Endothelial cell of umbilical vein (primary cell): Measurements from ENCODE around the gene JCHAIN. TPM values are rescaled to one million over a fixed set of nuclear protein-coding genes. Genes with fewer than 3 reads are reported as not detected.
A peak's percentile ranks its signal among the peaks of the same experiment; 100 is the strongest.

ENCODE experiments used
- BruUV-seq: library from RNA; stranded (reverse); fragments of 400-500 nt; replicated peaks from 2 replicates; lab custom pipeline; 2021; lab: Mats Ljungman, UMichigan
- CTCF ChIA-PET: fragments of 300-600, 350-600 bp; sonication (Branson Sonifier 250); formaldehyde crosslinking; loops from one replicate; lab custom pipeline; 2021; ENCODE audit warnings: antibody characterized with exemption, inconsistent platforms; lab: Charles Lee
- POLR2A ChIA-PET: fragments of 300-600, 350-600 bp; sonication (Branson Sonifier 250); formaldehyde crosslinking; loops from one replicate; lab custom pipeline; 2021; ENCODE audit warnings: antibody characterized with exemption, inconsistent platforms; lab: Charles Lee
- DNase-seq: peaks from one replicate; pipeline ENCODE4 v3.0.0-alpha.2; 2011; ENCODE audit warnings: low read depth, low spot score
- FAIRE-seq: peaks from 2 replicates; lab custom pipeline; 2011; peaks lifted over from hg19 to GRCh38; lab: Jason Lieb, UNC
- H2AFZ ChIP-seq: 2 replicates; pipeline ENCODE4 v1.6.0; 2012; ENCODE audit warnings: low read depth, low read length, control low read depth, inconsistent platforms
- H3K27ac ChIP-seq: 2 replicates; pipeline ENCODE4 v1.5.1; 2011; ENCODE audit warnings: low read depth, mild to moderate bottlenecking, control low read depth, low read length, moderate library complexity; ENCODE audit not compliant: insufficient read depth
- H3K27me3 ChIP-seq, 2 experiments: 2 replicates each; pipeline versions ENCODE4 v1.6.0 to v1.6.1; 2011; ENCODE audit warnings: low read length in 2 of 2, mixed read lengths in 1 of 2; ENCODE audit not compliant: control insufficient read depth in 2 of 2, insufficient read depth in 2 of 2
- H3K36me3 ChIP-seq, 2 experiments: 2 replicates in 1 of 2; 3 replicates in 1 of 2; pipeline ENCODE4 v1.5.1; 2011; ENCODE audit warnings: low read length in 2 of 2, mild to moderate bottlenecking in 1 of 2, moderate library complexity in 1 of 2; ENCODE audit not compliant: control insufficient read depth in 2 of 2, insufficient read depth in 2 of 2; ENCODE audit errors: extremely low read depth in 1 of 2
- H3K4me1 ChIP-seq: 3 replicates; pipeline ENCODE4 v1.5.1; 2011; ENCODE audit warnings: mild to moderate bottlenecking, low read length; ENCODE audit not compliant: control insufficient read depth, insufficient read depth; ENCODE audit errors: extremely low read depth
- H3K4me2 ChIP-seq: 2 replicates; pipeline ENCODE4 v1.6.1; 2011; ENCODE audit warnings: low read length, control low read depth, mixed read lengths; ENCODE audit not compliant: insufficient read depth
- H3K4me3 ChIP-seq, 3 experiments: fragments of 200-600 bp in 1 of 3; sonication (generic), shearing (Covaris generic) in 1 of 3; replicated peaks in 1 of 3; 2 replicates each; pipeline ENCODE4 v1.5.1; 2011 to 2016; ENCODE audit warnings: control low read depth in 3 of 3, low read length in 3 of 3, mild to moderate bottlenecking in 2 of 3, inconsistent platforms in 1 of 3, low read depth in 1 of 3, moderate library complexity in 1 of 3; ENCODE audit not compliant: insufficient read depth in 1 of 3
- H3K79me2 ChIP-seq: 2 replicates; pipeline ENCODE4 v1.6.0; 2012; ENCODE audit warnings: low read length, inconsistent platforms; ENCODE audit not compliant: control insufficient read depth, insufficient read depth
- H3K9ac ChIP-seq: replicated peaks from 2 replicates; pipeline ENCODE3; 2011; ENCODE audit warnings: low read length, control low read depth; ENCODE audit not compliant: insufficient read depth; ENCODE audit errors: extremely low read depth
- H3K9me1 ChIP-seq: replicated peaks from 3 replicates; pipeline ENCODE4 v1.6.0; 2011; ENCODE audit warnings: mild to moderate bottlenecking, low read length; ENCODE audit not compliant: control insufficient read depth, insufficient read depth; ENCODE audit errors: extremely low read depth
- H3K9me3 ChIP-seq: replicated peaks from 2 replicates; pipeline ENCODE4 v1.5.1; 2012; ENCODE audit warnings: low read length, inconsistent platforms; ENCODE audit not compliant: control insufficient read depth, insufficient read depth
- H4K20me1 ChIP-seq: replicated peaks from 2 replicates; pipeline ENCODE3; 2011; ENCODE audit warnings: mild to moderate bottlenecking, low read length; ENCODE audit not compliant: control insufficient read depth, insufficient read depth; ENCODE audit errors: extremely low read depth
- CTCF ChIP-seq, 2 donors: IDR thresholded peaks; 1 replicate in 1 of 2; 2 replicates in 1 of 2; pipeline ENCODE4 v1.5.1; 2011; ENCODE audit warnings: low read length in 2 of 2, mild to moderate bottlenecking in 2 of 2, moderate library complexity in 2 of 2, control low read depth in 1 of 2, inconsistent platforms in 1 of 2, low read depth in 1 of 2; ENCODE audit not compliant: insufficient read depth in 1 of 2; ENCODE audit errors: extremely low read depth in 1 of 2
- EZH2 ChIP-seq: IDR thresholded peaks from 2 replicates; pipeline ENCODE4 v1.6.1; 2012; ENCODE audit warnings: borderline replicate concordance, low read depth, mild to moderate bottlenecking, moderate library complexity, low read length, inconsistent platforms; ENCODE audit not compliant: severe bottlenecking
- FOS ChIP-seq: IDR thresholded peaks from 2 replicates; pipeline ENCODE4 v1.6.1; 2011; ENCODE audit warnings: mild to moderate bottlenecking, low read length, moderate library complexity, borderline replicate concordance; ENCODE audit not compliant: insufficient read depth
- GATA2 ChIP-seq: IDR thresholded peaks from 2 replicates; pipeline ENCODE4 v1.7.0; 2011; ENCODE audit warnings: low read depth, mild to moderate bottlenecking, moderate library complexity, mixed read lengths, low read length; ENCODE audit not compliant: insufficient read length, insufficient read depth
- JUN ChIP-seq: IDR thresholded peaks from 2 replicates; pipeline ENCODE4 v1.6.1; 2011; ENCODE audit warnings: borderline replicate concordance, low read depth; ENCODE audit not compliant: insufficient read length, insufficient read depth
- MYC ChIP-seq: IDR thresholded peaks from one replicate; pipeline ENCODE4 v1.6.1; 2011; ENCODE audit warnings: mild to moderate bottlenecking, low read depth, low read length
- POLR2A ChIP-seq: IDR thresholded peaks from 2 replicates; pipeline ENCODE4 v1.6.1; 2012; ENCODE audit warnings: low read depth, mild to moderate bottlenecking, control low read depth, low read length
- POLR2AphosphoS5 ChIP-seq: IDR thresholded peaks from 2 replicates; pipeline ENCODE4 v1.6.1; 2012; ENCODE audit warnings: low read depth, mild to moderate bottlenecking, control low read depth, low read length, moderate library complexity; ENCODE audit not compliant: insufficient read depth
- dilution Hi-C: fragments of 300-500 bp; cut with MboI; formaldehyde crosslinking; loops from one replicate; pipeline ENCODE4 v1.15.0; 2019; ENCODE audit warnings: low sequenced_read_pairs; ENCODE audit not compliant: extremely low pct_ligation_motif_present
- intact Hi-C: fragments of 100-400 bp; cut with micrococcal nuclease; formaldehyde crosslinking; loops from one replicate; pipeline ENCODE4 v1.10.0; 2022
- polyA plus RNA-seq, 4 experiments: library from polyadenylated mRNA; depleted of rRNA in 3 of 4; stranded (reverse) in 3 of 4; unstranded in 1 of 4; fragments of >200 nt; gene quantifications; 2 replicates each; pipeline versions ENCODE4 v1.2.1 to v1.2.3, GENCODE V29; 2011 to 2012; ENCODE audit warnings: missing spikeins in 1 of 4
- total RNA-seq: library from RNA; stranded (reverse); gene quantifications from 2 replicates; pipeline ENCODE4 v1.2.3, GENCODE V29; 2021
- TF ChIP-seq, protein P1 (sequence below): IDR thresholded peaks from 2 replicates; pipeline ENCODE4 v1.6.1; 2011; ENCODE audit not compliant: insufficient read depth, insufficient read length

JCHAIN gene
- total and polyA plus RNA-seq, 2 donors (not counting 3 experiments of a cell fraction or from before 2014, with no cell fraction given) = not detected

GRCh38 chr4:70623323-70623722, 43.0 kb downstream of the JCHAIN start:
- no peak overlapping the region for H3K27ac ChIP-seq
- H3K9me1 ChIP-seq = no peaks in the 10 kb centered on the region
- H3K79me2 ChIP-seq = no peaks in the 10 kb centered on the region
- no peaks in the 10 kb centered on the region for H3K4me1 ChIP-seq
- POLR2A ChIA-PET = no interaction called here
- H4K20me1 ChIP-seq = no peaks in the 10 kb centered on the region
- no peak for DNase-seq
- dilution Hi-C loops = no loop called here
- FAIRE-seq = peak; percentile 60
- TF ChIP-seq, protein P1, sequence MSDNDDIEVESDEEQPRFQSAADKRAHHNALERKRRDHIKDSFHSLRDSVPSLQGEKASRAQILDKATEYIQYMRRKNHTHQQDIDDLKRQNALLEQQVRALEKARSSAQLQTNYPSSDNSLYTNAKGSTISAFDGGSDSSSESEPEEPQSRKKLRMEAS = no peak
- no peak for TF ChIP-seq MYC
- no peak for TF ChIP-seq JUN
- no peak for TF ChIP-seq CTCF (IDR thresholded peaks at IDR 0.05; ENCODE audit: extremely low read depth in 1 of 2, insufficient read depth in 1 of 2, low read depth in 1 of 2, low read length in 2 of 2)
- TF ChIP-seq POLR2AphosphoS5 = no peak
- no peak for TF ChIP-seq FOS
- no peak for TF ChIP-seq GATA2
- TF ChIP-seq POLR2A = no peak
- TF ChIP-seq EZH2 = no peak
- CTCF ChIA-PET = no interaction called here
- no TSS peak for BruUV-seq
- no peaks in the 10 kb centered on the region for H3K9me3 ChIP-seq
- H3K27me3 ChIP-seq = no peaks in the 10 kb centered on the region
- H3K9ac ChIP-seq = no peak overlapping the region
- H3K4me3 ChIP-seq = no peak overlapping the region
- no peaks in the 10 kb centered on the region for H3K36me3 ChIP-seq
- no peak overlapping the region for H3K4me2 ChIP-seq
- no peak overlapping the region for H2AFZ ChIP-seq
- intact Hi-C loops = no loop called here
